ENCODE data around the gene HDAC3. TPM values are rescaled to one million over a fixed set of nuclear protein-coding genes. Genes with fewer than 3 reads are reported as not detected.
A peak's percentile ranks its signal among the peaks of the same experiment; 100 is the strongest.

Gene HDAC3
- total RNA-seq, 2 experiments from 2014 or later, result 83.6 to 85.4 TPM

DNA sequence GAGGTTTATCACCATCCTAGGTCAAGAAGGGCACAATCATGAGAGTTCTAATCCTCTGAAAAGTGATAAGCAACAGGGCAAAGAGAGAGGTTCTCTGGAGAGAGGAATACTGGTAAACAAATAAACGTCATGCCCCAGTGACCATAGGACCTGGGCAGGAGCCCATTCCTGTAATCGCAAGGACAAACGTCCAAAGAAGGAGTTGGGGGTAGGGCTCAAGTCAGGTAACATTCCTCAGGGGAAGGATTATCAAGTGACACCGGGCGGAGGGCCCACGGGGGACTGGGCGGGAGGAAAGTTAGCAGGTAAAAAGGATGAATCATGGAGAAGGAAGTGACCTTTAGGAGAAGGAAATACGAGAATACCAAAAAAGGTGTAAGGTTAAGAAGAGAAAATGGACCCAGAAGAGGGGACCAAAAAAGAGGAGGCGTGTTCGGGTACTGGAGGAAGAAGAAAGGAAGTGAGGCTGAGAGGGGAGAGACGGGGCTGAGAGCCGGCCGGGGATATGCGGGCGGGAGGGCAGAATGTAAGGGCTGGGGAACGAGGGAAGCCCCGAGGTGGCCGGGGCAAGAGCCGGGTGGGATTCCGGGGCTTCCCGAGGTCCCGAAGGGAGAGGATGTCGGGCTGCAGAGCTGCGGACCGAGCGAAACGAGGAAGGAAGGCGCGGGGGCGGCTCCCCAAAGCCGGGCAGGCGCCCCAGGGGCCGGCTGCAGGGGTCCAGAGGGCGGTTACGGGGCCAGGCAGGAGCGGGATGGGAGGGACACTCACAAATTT lies 18.4 kb downstream of the HDAC3 start:
- no peak for TF ChIP-seq EZH2phosphoT487 (IDR thresholded peaks at IDR 0.05; ENCODE audit: borderline replicate concordance, low read depth, low read length)
- H3K4me1 ChIP-seq (ENCODE audit: insufficient read depth, low read length, poor library complexity, severe bottlenecking), result peaks cover 54% of the 10 kb centered on the region
- H3K36me3 ChIP-seq (ENCODE audit: insufficient read depth, low read length), result peaks cover 61% of the 10 kb centered on the region
- peak; percentile 62 for DNase-seq (ENCODE audit: low spot score)
- H2AFZ ChIP-seq (ENCODE audit: low read length), result peak overlapping the region; percentile 53
- peak overlapping the region; percentile 89 for H3K4me2 ChIP-seq (ENCODE audit: low read length)
- no TSS peak for BruUV-seq (replicated peaks)
- no peaks in the 10 kb centered on the region for H3K9me2 ChIP-seq (ENCODE audit: insufficient read depth, low read length)
- ChIA-PET POLR2A (interaction anchor here (0.9 to 8.3 kb wide), 8 partner anchors 8 to 25 kb away, joined by 3 to 101 read pairs (median 7); partner anchors contain the start of genes HDAC3 and RELL2), CTCF (ENCODE audit: unreplicated experiment) (interaction anchor here (1.2 to 2.4 kb wide), 6 partner anchors 12 to 26 kb away, joined by 3 to 24 read pairs (median 8); partner anchors contain the start of gene RELL2)
- intact Hi-C loops (cut with micrococcal nuclease; ENCODE audit: unreplicated experiment), result loop anchor here (5.0 to 10.0 kb wide), 3 partner anchors 36 to 103 kb away; no protein-coding TSS in a partner anchor
- peaks cover 49% of the 10 kb centered on the region for H3K79me2 ChIP-seq (ENCODE audit: insufficient read depth, low read depth, low read length)
- no peaks in the 10 kb centered on the region for H3K9me3 ChIP-seq (ENCODE audit: low read length)
- peaks cover 16% of the 10 kb centered on the region; the same call in 1 of the 2 replicates for H4K20me1 ChIP-seq (ENCODE audit: insufficient read depth, low read length)
- H3K27ac ChIP-seq (ENCODE audit: low read depth, low read length, poor library complexity, severe bottlenecking), result peak overlapping the region; percentile 63
- peak overlapping the region; percentile 98 for H3K4me3 ChIP-seq (ENCODE audit: low read depth, low read length, poor library complexity, severe bottlenecking)

DNA sequence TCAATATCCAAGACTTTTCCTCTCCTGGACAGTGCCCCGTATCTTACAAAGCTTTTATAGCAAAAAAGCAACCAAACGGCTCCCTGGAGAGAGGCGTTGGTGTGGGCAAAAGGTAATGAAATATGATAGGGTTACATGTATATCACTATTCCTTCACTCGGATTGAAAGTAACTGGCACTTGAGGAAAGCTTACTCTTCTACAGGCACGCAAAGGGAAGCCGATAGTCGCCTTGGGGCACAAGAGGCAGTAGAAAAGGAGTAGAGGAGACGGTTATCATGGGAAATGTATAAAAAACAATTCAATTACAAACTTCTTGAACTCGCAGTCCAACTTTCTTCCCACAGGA lies 19.0 kb downstream of the HDAC3 start:
- DNase-seq (ENCODE audit: low spot score), result no peak
- TF ChIP-seq, protein P1, sequence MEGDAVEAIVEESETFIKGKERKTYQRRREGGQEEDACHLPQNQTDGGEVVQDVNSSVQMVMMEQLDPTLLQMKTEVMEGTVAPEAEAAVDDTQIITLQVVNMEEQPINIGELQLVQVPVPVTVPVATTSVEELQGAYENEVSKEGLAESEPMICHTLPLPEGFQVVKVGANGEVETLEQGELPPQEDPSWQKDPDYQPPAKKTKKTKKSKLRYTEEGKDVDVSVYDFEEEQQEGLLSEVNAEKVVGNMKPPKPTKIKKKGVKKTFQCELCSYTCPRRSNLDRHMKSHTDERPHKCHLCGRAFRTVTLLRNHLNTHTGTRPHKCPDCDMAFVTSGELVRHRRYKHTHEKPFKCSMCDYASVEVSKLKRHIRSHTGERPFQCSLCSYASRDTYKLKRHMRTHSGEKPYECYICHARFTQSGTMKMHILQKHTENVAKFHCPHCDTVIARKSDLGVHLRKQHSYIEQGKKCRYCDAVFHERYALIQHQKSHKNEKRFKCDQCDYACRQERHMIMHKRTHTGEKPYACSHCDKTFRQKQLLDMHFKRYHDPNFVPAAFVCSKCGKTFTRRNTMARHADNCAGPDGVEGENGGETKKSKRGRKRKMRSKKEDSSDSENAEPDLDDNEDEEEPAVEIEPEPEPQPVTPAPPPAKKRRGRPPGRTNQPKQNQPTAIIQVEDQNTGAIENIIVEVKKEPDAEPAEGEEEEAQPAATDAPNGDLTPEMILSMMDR (conservative IDR thresholded peaks at IDR 0.05; ENCODE audit: low read length), result no peak
- no peak for TF ChIP-seq EZH2phosphoT487 (IDR thresholded peaks at IDR 0.05; ENCODE audit: borderline replicate concordance, low read depth, low read length)
- POLR2A ChIA-PET, result interaction anchor here (0.9 to 5.0 kb wide), 7 partner anchors 8 to 25 kb away, joined by 3 to 50 read pairs (median 7); partner anchors contain the start of genes HDAC3 and RELL2
- peaks cover 55% of the 10 kb centered on the region for H3K36me3 ChIP-seq (ENCODE audit: insufficient read depth, low read length)
- H3K79me2 ChIP-seq (ENCODE audit: insufficient read depth, low read depth, low read length), result peaks cover 55% of the 10 kb centered on the region
- no peaks in the 10 kb centered on the region for H3K9me3 ChIP-seq (ENCODE audit: low read length)
- peaks cover 54% of the 10 kb centered on the region for H3K4me1 ChIP-seq (ENCODE audit: insufficient read depth, low read length, poor library complexity, severe bottlenecking)
- no peaks in the 10 kb centered on the region for H3K9me2 ChIP-seq (ENCODE audit: insufficient read depth, low read length)
- H2AFZ ChIP-seq (ENCODE audit: low read length), result peak overlapping the region; percentile 53; the same call in 1 of the 2 replicates
- peak overlapping the region; percentile 89 for H3K4me2 ChIP-seq (ENCODE audit: low read length)
- peak overlapping the region; percentile 63 for H3K27ac ChIP-seq (ENCODE audit: low read depth, low read length, poor library complexity, severe bottlenecking)
- BruUV-seq (replicated peaks), result TSS peak; percentile 58
- intact Hi-C loops (cut with micrococcal nuclease; ENCODE audit: unreplicated experiment), result loop anchor here (5.0 to 10.0 kb wide), 3 partner anchors 35 to 103 kb away; no protein-coding TSS in a partner anchor
- H4K20me1 ChIP-seq (ENCODE audit: insufficient read depth, low read length), result peaks cover 19% of the 10 kb centered on the region; the same call in 1 of the 2 replicates
- CTCF ChIA-PET (ENCODE audit: unreplicated experiment), result interaction anchor here (1.2 to 2.3 kb wide), 2 partner anchors 11 to 26 kb away, joined by 3 to 10 read pairs; no protein-coding TSS in a partner anchor
- H3K4me3 ChIP-seq (ENCODE audit: low read depth, low read length, poor library complexity, severe bottlenecking), result peak overlapping the region; percentile 98

DNA sequence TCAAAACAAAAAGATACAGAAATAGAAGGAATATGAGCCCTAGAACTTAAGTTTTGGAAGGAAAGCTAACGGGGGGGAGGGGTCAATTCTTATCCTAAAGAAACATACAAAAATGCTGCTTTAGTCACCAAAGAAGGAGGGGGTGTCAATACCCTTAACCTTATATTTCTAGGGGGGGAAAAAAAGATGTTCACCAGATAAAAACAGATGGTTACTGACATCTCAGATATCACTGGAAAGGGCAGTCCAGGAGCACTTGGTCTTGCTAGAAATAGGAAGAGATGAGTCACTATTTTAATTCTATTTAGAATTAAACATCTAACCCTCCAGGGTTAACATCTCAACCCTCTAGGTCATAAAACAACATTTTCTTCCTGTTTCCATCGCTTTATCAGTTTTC lies 19.5 kb downstream of the HDAC3 start:
- H3K4me2 ChIP-seq (ENCODE audit: low read length), result peak overlapping the region; percentile 89
- H3K9me3 ChIP-seq (ENCODE audit: low read length), result no peaks in the 10 kb centered on the region
- H3K79me2 ChIP-seq (ENCODE audit: insufficient read depth, low read depth, low read length), result peaks cover 60% of the 10 kb centered on the region
- H4K20me1 ChIP-seq (ENCODE audit: insufficient read depth, low read length), result peaks cover 19% of the 10 kb centered on the region; the same call in 1 of the 2 replicates
- H3K27ac ChIP-seq (ENCODE audit: low read depth, low read length, poor library complexity, severe bottlenecking), result no peak overlapping the region
- H2AFZ ChIP-seq (ENCODE audit: low read length), result no peak overlapping the region
- ChIA-PET CTCF (ENCODE audit: unreplicated experiment) (interaction anchor here (1.2 to 2.3 kb wide), 2 partner anchors 11 to 25 kb away, joined by 3 to 10 read pairs; no protein-coding TSS in a partner anchor), POLR2A (interaction anchor here (0.6 to 5.0 kb wide), 11 partner anchors 9 to 297 kb away, joined by 3 to 50 read pairs (median 6); partner anchors contain the start of genes HDAC3 and RELL2)
- intact Hi-C loops (cut with micrococcal nuclease; ENCODE audit: unreplicated experiment), result loop anchor here (5.0 to 10.0 kb wide), 3 partner anchors 35 to 102 kb away; no protein-coding TSS in a partner anchor
- H3K36me3 ChIP-seq (ENCODE audit: insufficient read depth, low read length), result peaks cover 54% of the 10 kb centered on the region
- H3K4me3 ChIP-seq (ENCODE audit: low read depth, low read length, poor library complexity, severe bottlenecking), result peak overlapping the region; percentile 98
- no TSS peak for BruUV-seq (replicated peaks)
- no peaks in the 10 kb centered on the region for H3K9me2 ChIP-seq (ENCODE audit: insufficient read depth, low read length)
- no peak for DNase-seq (ENCODE audit: low spot score)
- no peak for TF ChIP-seq EZH2phosphoT487 (IDR thresholded peaks at IDR 0.05; ENCODE audit: borderline replicate concordance, low read depth, low read length)
- TF ChIP-seq, protein P1 (conservative IDR thresholded peaks at IDR 0.05; ENCODE audit: low read length), result no peak
- H3K4me1 ChIP-seq (ENCODE audit: insufficient read depth, low read length, poor library complexity, severe bottlenecking), result peaks cover 52% of the 10 kb centered on the region
